Mononuclear cell (primary cell): ENCODE measurements around the gene NUP62CL. TPM values are rescaled to one million over a fixed set of nuclear protein-coding genes. Genes with fewer than 3 reads are reported as not detected.
"Not testable (repeated sequence)": the region's sequence is repeated elsewhere in the genome, so short reads cannot be mapped to it uniquely, and the experiment has no call there.

Experiments used
- H3K27me3 ChIP-seq: 2 replicates; pipeline ENCODE4 v1.6.0; 2011; ENCODE audit warnings: low read length, control low read depth; ENCODE audit not compliant: insufficient read depth
- H3K4me1 ChIP-seq: 2 replicates; pipeline ENCODE4 v1.5.1; 2011; ENCODE audit warnings: mild to moderate bottlenecking, low read length, control low read depth; ENCODE audit not compliant: insufficient read depth
- H3K4me3 ChIP-seq: 2 replicates; pipeline ENCODE4 v1.5.1; 2011; ENCODE audit warnings: mild to moderate bottlenecking, low read length, moderate library complexity
- H3K9me3 ChIP-seq: 2 replicates; pipeline ENCODE4 v1.5.1; 2011; ENCODE audit warnings: low read depth, mild to moderate bottlenecking, control low read depth, low read length
- total RNA-seq: library from RNA; depleted of rRNA; stranded (reverse); fragments of >200 nt; gene quantifications from one replicate; pipeline ENCODE4 v1.2.3, GENCODE V29; 2012

Gene NUP62CL
- 2.3 TPM for total RNA-seq

DNA sequence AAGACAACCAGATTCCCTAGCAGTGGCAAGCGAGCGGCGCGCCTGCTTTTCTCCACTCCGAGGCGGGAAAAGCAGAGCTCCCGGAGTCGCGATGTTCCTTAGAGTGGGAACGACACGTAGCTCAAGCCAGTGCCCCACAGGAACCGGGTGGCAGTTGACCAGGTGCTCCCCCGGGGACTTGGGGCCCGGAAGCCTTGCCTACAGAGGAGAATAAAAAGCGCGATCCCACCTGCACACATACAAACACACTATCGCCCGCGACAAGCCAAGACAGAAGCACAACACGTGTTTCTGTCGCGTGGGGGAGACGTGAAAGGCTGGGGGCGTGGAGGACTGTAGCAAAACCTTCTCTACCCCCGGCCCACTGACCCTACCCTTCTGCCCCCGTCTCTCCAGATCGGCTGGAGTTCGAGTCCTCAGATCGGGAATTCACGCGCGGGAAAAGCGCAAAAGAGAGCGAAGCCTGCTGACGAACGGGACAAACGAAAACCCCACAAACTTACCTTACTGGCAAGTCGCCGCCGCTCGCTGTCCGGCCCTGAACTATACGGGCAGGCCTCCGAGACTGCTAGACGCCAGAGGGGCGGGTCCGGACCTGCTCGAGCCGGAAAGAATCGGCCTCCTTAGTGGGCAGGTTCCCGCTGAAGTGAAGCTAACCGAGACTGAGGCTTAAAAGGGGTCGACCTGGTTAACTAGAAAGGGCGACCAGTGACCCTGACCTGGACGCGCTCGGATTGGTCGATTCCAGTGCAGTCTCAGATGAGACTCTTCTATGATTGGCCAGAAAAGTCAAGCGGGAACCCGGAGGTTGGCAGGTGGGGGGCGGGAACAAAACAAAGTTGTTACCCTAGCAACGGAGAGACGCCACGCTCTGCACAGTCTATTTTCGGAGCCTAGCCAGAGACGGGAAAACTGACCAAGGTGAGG lies at the start of gene NUP62CL, which contains the start of gene DNAAF6:
TSS of gene NUP62CL (minus strand) at position 664 of the 927 bp plus-strand sequence. CDS start 31,287 bp downstream, outside the sequence.
TSS of gene DNAAF6 (plus strand) at position 842 of the 927 bp plus-strand sequence. CDS start 6,265 bp downstream, outside the sequence.
- no peaks in the 10 kb centered on the region for H3K9me3 ChIP-seq
- peaks cover 4% of the 10 kb centered on the region for H3K4me1 ChIP-seq
- H3K4me3 ChIP-seq, result peak within 1 kb of the TSS; percentile 41
- H3K27me3 ChIP-seq, result peaks cover 5% of the 10 kb centered on the region

DNA sequence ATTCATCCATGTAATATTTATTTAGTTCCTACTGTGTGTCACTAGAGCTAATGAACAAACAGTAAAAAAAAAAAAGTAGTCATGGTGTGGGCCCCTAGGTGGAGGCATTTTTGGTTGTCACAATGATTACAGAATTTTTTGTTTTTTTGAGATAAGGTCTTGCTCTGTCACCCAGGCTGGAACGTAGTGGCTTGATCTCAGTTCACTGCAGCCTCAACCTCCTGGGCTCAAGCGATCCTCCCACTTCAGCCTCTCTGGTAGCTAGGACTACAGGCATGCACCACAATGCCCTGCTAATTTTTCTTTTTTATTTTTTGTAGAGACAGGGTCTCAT lies 22.2 kb upstream of the NUP62CL start:
- H3K4me3 ChIP-seq, result no peak overlapping the region
- H3K4me1 ChIP-seq, result no peaks in the 10 kb centered on the region
- no peaks in the 10 kb centered on the region for H3K27me3 ChIP-seq
- H3K9me3 ChIP-seq, result no peaks in the 10 kb centered on the region

- Histone ChIP-seq H3K4me3 (no peak overlapping the region), H3K9me3 (no peaks in the 10 kb centered on the region), H3K4me1 (no peaks in the 10 kb centered on the region)
These were observed 21.7 kb upstream of the NUP62CL start for GRCh38 chrX:107227780-107228485.

GRCh38 chrX:107226757-107227156 lies 20.5 kb upstream of the NUP62CL start:
- H3K9me3 ChIP-seq, result no peaks in the 10 kb centered on the region
- H3K4me3 ChIP-seq, result no peak overlapping the region
- H3K27me3 ChIP-seq, result no peaks in the 10 kb centered on the region
- H3K4me1 ChIP-seq, result no peaks in the 10 kb centered on the region

More at GRCh38 chrX:107227780-107228485, 21.7 kb upstream of the NUP62CL start:
- H3K27me3 ChIP-seq, result no peaks in the 10 kb centered on the region

DNA sequence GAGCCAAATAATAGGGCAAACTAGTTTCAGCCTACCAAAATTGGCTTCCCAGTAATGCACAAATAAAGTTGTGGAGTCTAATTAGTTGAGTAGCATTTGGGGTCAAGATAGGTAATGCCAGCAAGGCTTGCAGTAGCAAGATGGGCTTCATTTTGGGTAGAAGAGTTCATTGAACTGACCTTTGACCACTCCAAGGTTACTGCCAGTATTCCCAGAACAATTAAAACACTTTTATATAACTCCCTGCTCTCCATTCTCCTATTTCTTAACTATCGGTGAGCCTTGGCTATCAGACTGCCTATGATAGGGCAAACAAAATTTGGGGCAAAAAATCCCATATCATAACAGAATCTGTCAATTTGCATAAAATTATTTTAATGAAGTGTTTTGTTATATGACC lies 7.2 kb upstream of the NUP62CL start:
- H3K4me1 ChIP-seq, result no peaks in the 10 kb centered on the region
- no peak overlapping the region for H3K4me3 ChIP-seq
- H3K27me3 ChIP-seq, result no peaks in the 10 kb centered on the region
- no peaks in the 10 kb centered on the region for H3K9me3 ChIP-seq

GRCh38 chrX:107207943-107208342 lies 1.7 kb upstream of the NUP62CL start:
- H3K27me3 ChIP-seq, result peaks cover 5% of the 10 kb centered on the region
- H3K9me3 ChIP-seq, result no peaks in the 10 kb centered on the region
- peaks cover 4% of the 10 kb centered on the region for H3K4me1 ChIP-seq
- H3K4me3 ChIP-seq, result no peak overlapping the region

DNA sequence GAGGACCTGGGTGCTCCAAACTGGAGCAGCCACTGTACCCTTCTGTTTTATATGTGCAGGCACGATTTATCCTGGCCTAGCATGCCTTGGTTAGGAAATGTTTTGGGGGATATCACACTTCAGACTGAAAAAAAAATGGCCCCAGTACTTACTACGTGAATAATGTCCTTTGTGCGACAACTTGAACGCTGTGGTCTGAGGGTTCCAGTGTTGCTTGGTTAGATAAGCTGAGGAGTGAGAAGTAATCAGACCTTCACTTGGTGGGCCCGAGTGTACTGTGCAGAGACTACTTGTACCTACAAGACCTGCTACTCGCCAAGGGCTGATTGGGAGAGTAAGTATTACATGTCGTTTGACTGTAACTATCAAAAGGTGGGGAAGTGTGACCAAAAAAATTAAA lies 856 bp upstream of the NUP62CL start:
- Histone ChIP-seq H3K4me3 (no peak overlapping the region), H3K27me3 (peaks cover 5% of the 10 kb centered on the region), H3K4me1 (peaks cover 4% of the 10 kb centered on the region), H3K9me3 (no peaks in the 10 kb centered on the region)

- peaks cover 4% of the 10 kb centered on the region for H3K4me1 ChIP-seq
- no peaks in the 10 kb centered on the region for H3K9me3 ChIP-seq
- peaks cover 5% of the 10 kb centered on the region for H3K27me3 ChIP-seq
- H3K4me3 ChIP-seq, result no peak overlapping the region
These were observed 448 bp upstream of the NUP62CL start for GRCh38 chrX:107206697-107207065.

GRCh38 chrX:107204068-107204605 lies 2.1 kb downstream of the NUP62CL start:
- no peaks in the 10 kb centered on the region for H3K9me3 ChIP-seq
- H3K4me1 ChIP-seq, result peaks cover 4% of the 10 kb centered on the region
- H3K27me3 ChIP-seq, result peaks cover 5% of the 10 kb centered on the region
- no peak overlapping the region for H3K4me3 ChIP-seq

DNA sequence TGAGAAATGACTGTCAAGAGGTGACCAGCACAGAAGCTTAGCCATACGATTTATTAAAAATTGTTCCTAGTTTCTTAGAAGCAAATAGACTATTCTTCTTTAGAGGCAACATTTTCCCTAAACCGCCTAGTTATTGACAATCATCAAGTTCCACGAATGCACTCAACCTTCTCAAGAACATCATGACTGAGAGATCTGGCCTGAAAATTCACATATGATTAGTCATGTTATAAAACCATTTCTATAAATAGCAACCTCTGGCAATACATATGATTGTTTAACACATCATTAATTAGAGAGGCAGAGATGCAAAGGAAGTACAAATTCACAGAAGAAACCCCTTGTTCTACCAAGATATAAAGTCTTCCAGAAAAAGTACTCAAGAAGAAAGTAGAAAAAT lies 6.7 kb downstream of the NUP62CL start:
- no peaks in the 10 kb centered on the region for H3K9me3 ChIP-seq

DNA sequence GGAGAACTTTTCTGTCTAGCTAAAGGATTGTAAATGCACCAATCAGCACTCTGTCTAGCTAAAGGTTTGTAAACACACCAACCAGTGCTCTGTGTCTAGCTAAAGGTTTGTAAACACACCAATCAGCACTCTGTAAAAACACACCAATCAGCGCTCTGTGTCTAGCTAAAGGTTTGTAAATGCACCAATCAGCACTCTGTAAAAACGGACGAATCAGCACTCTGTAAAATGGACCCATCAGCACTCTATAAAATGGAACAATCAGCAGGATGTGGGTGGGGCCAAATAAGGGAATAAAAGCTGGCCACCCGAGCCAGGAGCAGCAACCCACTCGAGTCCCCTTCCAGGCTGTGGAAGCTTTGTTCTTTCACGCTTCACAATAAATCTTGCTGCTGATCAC lies 8.2 kb downstream of the NUP62CL start:
- H3K27me3 ChIP-seq, H3K4me3 ChIP-seq, H3K4me1 ChIP-seq, H3K9me3 ChIP-seq: not testable (repeated sequence)

More for the DNA sequence above, 6.7 kb downstream of the NUP62CL start:
- no peaks in the 10 kb centered on the region for H3K4me1 ChIP-seq
- H3K4me3 ChIP-seq, result no peak overlapping the region
- H3K27me3 ChIP-seq, result no peaks in the 10 kb centered on the region

DNA sequence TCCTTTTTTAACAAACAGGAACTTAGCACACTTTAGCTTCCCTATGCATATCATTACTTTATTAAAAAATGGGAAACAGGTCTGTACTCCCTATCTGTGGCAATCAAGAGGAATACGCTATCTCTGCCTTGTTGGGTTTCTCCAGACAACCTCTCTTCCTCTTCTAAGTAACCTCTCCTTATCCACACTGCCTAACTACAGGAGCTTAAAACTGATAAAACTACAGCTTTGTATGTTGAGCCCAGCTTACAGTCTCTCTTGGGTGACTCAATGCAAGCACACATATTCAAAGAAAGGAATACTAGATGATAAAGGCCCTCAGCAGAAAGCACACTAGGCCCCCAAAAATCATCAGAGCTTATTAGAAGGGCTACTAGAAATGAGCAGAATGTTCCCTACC lies 8.9 kb downstream of the NUP62CL start:
- no peak overlapping the region for H3K4me3 ChIP-seq
- H3K4me1 ChIP-seq, result no peaks in the 10 kb centered on the region
- H3K27me3 ChIP-seq, result no peaks in the 10 kb centered on the region
- no peaks in the 10 kb centered on the region for H3K9me3 ChIP-seq

DNA sequence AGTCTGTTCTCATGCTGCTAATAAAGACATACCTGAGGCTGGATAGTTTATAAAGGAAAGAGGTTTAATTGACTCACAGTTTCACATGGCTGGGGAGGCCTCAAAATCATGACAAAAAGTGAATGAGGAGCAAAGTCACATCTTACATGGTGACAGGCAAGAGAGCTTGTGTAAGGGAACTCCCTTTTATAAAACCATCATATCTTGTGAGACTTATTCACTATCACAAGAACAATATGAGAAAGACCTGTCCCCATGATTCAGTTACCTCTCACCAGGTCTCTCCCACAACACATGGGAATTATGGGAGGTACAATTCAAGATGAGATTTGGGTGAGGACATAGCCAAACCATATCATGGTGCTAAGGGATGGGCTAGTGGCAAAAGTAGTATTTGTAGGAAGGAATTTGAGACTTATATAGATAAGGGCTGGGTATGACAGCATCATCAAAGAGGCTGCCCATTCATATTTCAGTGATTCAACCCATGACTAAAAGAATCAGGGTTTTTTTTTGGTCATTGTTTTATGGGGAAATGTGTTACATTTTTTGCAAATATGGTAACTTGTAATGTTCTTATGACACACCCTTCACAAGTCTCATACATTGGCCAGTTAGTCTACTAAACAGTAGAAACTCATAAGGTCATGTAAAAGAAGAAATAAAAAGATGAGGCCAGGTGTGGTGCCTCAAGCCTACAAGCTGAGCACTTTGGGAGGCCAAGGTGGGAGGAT lies 34.7 kb downstream of the NUP62CL start:
- no peaks in the 10 kb centered on the region for H3K4me1 ChIP-seq
- H3K4me3 ChIP-seq, result no peak overlapping the region
- no peaks in the 10 kb centered on the region for H3K27me3 ChIP-seq
- H3K9me3 ChIP-seq, result no peaks in the 10 kb centered on the region

DNA sequence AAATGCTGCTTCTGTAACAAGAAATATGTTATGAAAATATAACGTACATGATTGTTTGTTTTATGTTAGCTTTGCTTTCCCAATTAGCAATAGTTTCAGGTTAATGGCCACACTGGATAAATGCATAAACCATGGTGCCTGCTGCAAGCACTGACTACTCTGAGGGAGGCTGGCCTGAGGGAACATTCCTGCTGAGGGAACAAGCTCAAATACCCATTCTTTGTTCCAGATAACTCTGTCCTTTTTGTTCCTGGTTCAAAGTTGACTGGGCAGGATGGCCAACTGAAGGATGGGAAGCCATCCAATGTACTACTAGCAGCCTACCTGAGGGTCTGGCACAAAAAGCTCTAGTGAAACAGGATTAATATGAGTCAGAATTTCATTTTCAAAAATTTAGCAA lies 37.5 kb downstream of the NUP62CL start:
- Histone ChIP-seq H3K4me3 (no peak overlapping the region), H3K4me1 (no peaks in the 10 kb centered on the region), H3K27me3 (no peaks in the 10 kb centered on the region), H3K9me3 (no peaks in the 10 kb centered on the region)

- Histone ChIP-seq H3K4me3 (no peak overlapping the region), H3K27me3 (no peaks in the 10 kb centered on the region), H3K4me1 (no peaks in the 10 kb centered on the region), H3K9me3 (no peaks in the 10 kb centered on the region)
These were observed 38.0 kb downstream of the NUP62CL start for GRCh38 chrX:107168257-107168656.
